OCI-LY7 (cell line): ENCODE measurements around the gene ABCC4. TPM values are rescaled to one million over a fixed set of nuclear protein-coding genes. Genes with fewer than 3 reads are reported as not detected.

ENCODE experiments used
- BruUV-seq: library from RNA; stranded (reverse); fragments of 400-500 nt; replicated peaks from 2 replicates; lab custom pipeline; 2021; lab: Mats Ljungman, UMichigan
- CTCF ChIA-PET: fragments of 300-600 bp; sonication (Branson Sonifier 250); formaldehyde crosslinking; loops from one replicate; lab custom pipeline; 2022; ENCODE audit warnings: antibody characterized with exemption; ENCODE audit not compliant: unreplicated experiment; lab: Charles Lee
- POLR2A ChIA-PET: fragments of 300-600 bp; sonication (Branson Sonifier 250); formaldehyde crosslinking; loops from one replicate; lab custom pipeline; 2022; ENCODE audit warnings: antibody characterized with exemption; lab: Charles Lee
- DNase-seq: peaks from one replicate; pipeline ENCODE4 v3.0.0-alpha.2; 2015; ENCODE audit warnings: low spot score
- H2AFZ ChIP-seq: fragments of 200-600 bp; sonication (generic), shearing (Covaris generic); 2 replicates; pipeline ENCODE4 v1.6.1; 2014; ENCODE audit warnings: mild to moderate bottlenecking, antibody characterized with exemption, low read length, moderate library complexity
- H3K27ac ChIP-seq: fragments of 200-600 bp; sonication (generic); 2 replicates; pipeline ENCODE4 v1.5.1; 2014; ENCODE audit warnings: mixed run types, low read depth, mild to moderate bottlenecking, moderate library complexity, low read length, inconsistent platforms; ENCODE audit not compliant: poor library complexity, severe bottlenecking
- H3K36me3 ChIP-seq: fragments of 200-600 bp; sonication (generic); 2 replicates; pipeline ENCODE4 v1.6.1; 2014; ENCODE audit warnings: mild to moderate bottlenecking, antibody characterized with exemption, low read length, moderate library complexity, mixed read lengths; ENCODE audit not compliant: insufficient read depth
- H3K4me1 ChIP-seq: fragments of 200-600 bp; sonication (generic); 2 replicates; pipeline ENCODE4 v1.5.1; 2014; ENCODE audit warnings: mild to moderate bottlenecking, low read length; ENCODE audit not compliant: insufficient read depth, poor library complexity, severe bottlenecking
- H3K4me2 ChIP-seq: fragments of 200-600 bp; sonication (generic); 2 replicates; pipeline ENCODE4 v1.6.1; 2014; ENCODE audit warnings: mild to moderate bottlenecking, low read length
- H3K4me3 ChIP-seq: fragments of 200-600 bp; sonication (generic); 2 replicates; pipeline ENCODE4 v1.5.1; 2014; ENCODE audit warnings: mild to moderate bottlenecking, low read depth, low read length; ENCODE audit not compliant: poor library complexity, severe bottlenecking
- H3K79me2 ChIP-seq: fragments of 200-600 bp; sonication (generic); 2 replicates; pipeline ENCODE4 v1.6.1; 2016; ENCODE audit warnings: low read depth, mild to moderate bottlenecking, low read length, moderate library complexity, mixed read lengths; ENCODE audit not compliant: insufficient read depth
- H3K9me2 ChIP-seq: fragments of 200-600 bp; sonication (generic); 2 replicates; pipeline ENCODE4 v1.6.1; 2016; ENCODE audit warnings: mild to moderate bottlenecking, low read length, mixed read lengths; ENCODE audit not compliant: insufficient read depth
- H3K9me3 ChIP-seq: fragments of 200-600 bp; sonication (generic); 2 replicates; pipeline ENCODE4 v1.6.1; 2014; ENCODE audit warnings: mild to moderate bottlenecking, mixed run types, low read length, mixed read lengths
- H4K20me1 ChIP-seq: fragments of 200-600 bp; sonication (generic); 2 replicates; pipeline ENCODE4 v1.6.1; 2014; ENCODE audit warnings: mild to moderate bottlenecking, antibody characterized with exemption, low read length, moderate library complexity, mixed read lengths; ENCODE audit not compliant: insufficient read depth
- EZH2phosphoT487 ChIP-seq: fragments of 200-600 bp; sonication (generic); IDR thresholded peaks from 2 replicates; pipeline ENCODE4 v1.6.1; 2018; ENCODE audit warnings: low read depth, borderline replicate concordance, mild to moderate bottlenecking, mixed run types, antibody characterized with exemption, low read length, moderate library complexity, mixed read lengths
- intact Hi-C: fragments of 100-400 bp; cut with micrococcal nuclease; formaldehyde crosslinking; loops from one replicate; pipeline ENCODE4 v1.10.0; 2022; ENCODE audit not compliant: unreplicated experiment
- total RNA-seq, 2 experiments: library from RNA; depleted of rRNA in 1 of 2; stranded (reverse); fragments of >200 nt in 1 of 2; shearing (Covaris generic) in 1 of 2; gene quantifications; 2 replicates each; pipeline ENCODE4 v1.2.3, GENCODE V29; 2014 to 2022
- TF ChIP-seq, protein P1 (sequence below): fragments of 200-600 bp; sonication (generic); conservative IDR thresholded peaks from 2 replicates; pipeline ENCODE4 v1.5.1; 2014; ENCODE audit warnings: mild to moderate bottlenecking, antibody characterized with exemption, low read length, moderate library complexity, mixed read lengths

ABCC4 gene
- total RNA-seq, 2 experiments from 2014 or later: 7.3 to 7.8 TPM

DNA sequence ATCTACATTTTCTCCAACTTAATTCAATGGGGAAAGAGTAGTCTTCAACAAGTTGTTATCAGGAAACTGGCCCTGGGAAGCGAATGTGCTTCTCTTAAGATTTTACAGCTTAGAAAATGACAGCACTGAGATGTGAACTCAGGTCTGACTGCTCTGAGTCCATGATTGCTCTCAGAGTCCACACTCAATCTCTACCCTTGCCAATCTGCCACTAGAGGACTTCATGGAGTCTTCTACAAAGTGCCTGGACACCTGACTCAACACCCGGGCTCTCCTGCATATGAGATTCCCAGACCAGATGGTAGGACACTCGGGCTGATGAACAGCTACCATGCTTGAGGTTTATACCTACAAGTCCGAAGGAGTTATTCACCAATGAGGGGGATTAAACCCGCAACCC, 74.8 kb downstream of the ABCC4 start:
- Histone ChIP-seq H3K9me3 (no peaks in the 10 kb centered on the region), H3K4me1 (peaks cover 22% of the 10 kb centered on the region), H3K9me2 (no peaks in the 10 kb centered on the region), H3K27ac (no peak overlapping the region), H2AFZ (no peak overlapping the region), H3K4me3 (no peak overlapping the region), H3K79me2 (no peaks in the 10 kb centered on the region), H3K36me3 (no peaks in the 10 kb centered on the region; the same call in 1 of the 2 replicates), H4K20me1 (no peaks in the 10 kb centered on the region), H3K4me2 (no peak overlapping the region)
- intact Hi-C loops: no loop called here
- no peak for DNase-seq
- ChIA-PET CTCF (no interaction called here), POLR2A (interaction anchor here (1.0 to 2.4 kb wide), 2 partner anchors 9 to 17 kb away, joined by 3 to 12 read pairs; no protein-coding TSS in a partner anchor)
- no peak for TF ChIP-seq EZH2phosphoT487
- TF ChIP-seq, protein P1, sequence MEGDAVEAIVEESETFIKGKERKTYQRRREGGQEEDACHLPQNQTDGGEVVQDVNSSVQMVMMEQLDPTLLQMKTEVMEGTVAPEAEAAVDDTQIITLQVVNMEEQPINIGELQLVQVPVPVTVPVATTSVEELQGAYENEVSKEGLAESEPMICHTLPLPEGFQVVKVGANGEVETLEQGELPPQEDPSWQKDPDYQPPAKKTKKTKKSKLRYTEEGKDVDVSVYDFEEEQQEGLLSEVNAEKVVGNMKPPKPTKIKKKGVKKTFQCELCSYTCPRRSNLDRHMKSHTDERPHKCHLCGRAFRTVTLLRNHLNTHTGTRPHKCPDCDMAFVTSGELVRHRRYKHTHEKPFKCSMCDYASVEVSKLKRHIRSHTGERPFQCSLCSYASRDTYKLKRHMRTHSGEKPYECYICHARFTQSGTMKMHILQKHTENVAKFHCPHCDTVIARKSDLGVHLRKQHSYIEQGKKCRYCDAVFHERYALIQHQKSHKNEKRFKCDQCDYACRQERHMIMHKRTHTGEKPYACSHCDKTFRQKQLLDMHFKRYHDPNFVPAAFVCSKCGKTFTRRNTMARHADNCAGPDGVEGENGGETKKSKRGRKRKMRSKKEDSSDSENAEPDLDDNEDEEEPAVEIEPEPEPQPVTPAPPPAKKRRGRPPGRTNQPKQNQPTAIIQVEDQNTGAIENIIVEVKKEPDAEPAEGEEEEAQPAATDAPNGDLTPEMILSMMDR: peak; percentile 27; the same call in 1 of the 2 replicates
- no TSS peak for BruUV-seq

DNA sequence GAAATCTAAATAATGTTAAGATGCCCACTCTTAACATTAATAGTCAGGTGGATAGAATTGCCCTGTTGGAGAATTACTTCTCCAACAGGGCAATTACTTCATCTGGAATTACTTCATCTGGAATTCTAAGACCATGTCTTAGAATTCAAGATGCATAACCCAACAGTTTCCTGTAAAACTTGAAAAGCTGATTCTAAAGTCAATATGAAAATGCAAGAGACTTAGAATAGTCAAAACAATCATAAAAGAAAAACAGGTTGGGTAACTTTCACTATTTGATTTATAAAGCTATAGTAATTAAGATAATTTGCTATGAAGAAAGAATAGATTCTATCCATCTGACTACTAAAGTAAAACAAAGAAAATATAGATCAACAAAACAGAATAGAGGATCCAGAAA, 75.2 kb downstream of the ABCC4 start:
- H3K79me2 ChIP-seq: no peaks in the 10 kb centered on the region
- no peaks in the 10 kb centered on the region for H3K9me3 ChIP-seq
- DNase-seq: no peak
- H3K4me1 ChIP-seq: peaks cover 19% of the 10 kb centered on the region
- ChIA-PET CTCF (no interaction called here), POLR2A (interaction anchor here (0.7 to 2.4 kb wide), 3 partner anchors 9 to 18 kb away, joined by 3 to 12 read pairs (median 4); no protein-coding TSS in a partner anchor)
- no peak overlapping the region for H3K27ac ChIP-seq
- no peaks in the 10 kb centered on the region for H3K9me2 ChIP-seq
- H3K36me3 ChIP-seq: no peaks in the 10 kb centered on the region; the same call in 1 of the 2 replicates
- TF ChIP-seq EZH2phosphoT487: no peak
- TF ChIP-seq, protein P1: no peak
- no peak overlapping the region for H3K4me3 ChIP-seq
- H4K20me1 ChIP-seq: no peaks in the 10 kb centered on the region
- no peak overlapping the region for H2AFZ ChIP-seq
- BruUV-seq: no TSS peak
- H3K4me2 ChIP-seq: no peak overlapping the region
- intact Hi-C loops: no loop called here

DNA sequence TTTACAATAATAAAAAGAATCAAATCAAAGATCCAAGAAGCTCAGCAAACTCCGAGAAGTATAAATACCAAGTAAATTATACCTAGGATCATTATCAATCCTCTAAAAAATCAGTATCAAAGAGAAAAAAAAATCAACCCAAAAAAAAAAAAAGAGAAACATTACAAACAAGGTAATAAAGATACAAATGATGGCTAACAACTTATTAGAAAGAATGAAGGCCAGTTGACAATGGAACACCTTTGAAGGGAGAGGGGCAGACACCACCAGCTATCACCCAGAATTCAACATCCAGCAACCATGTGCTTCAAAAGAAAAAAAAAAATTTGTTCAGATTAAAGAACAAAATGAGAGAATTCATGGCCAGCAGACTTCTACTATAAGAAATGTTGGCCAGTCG, 77.2 kb downstream of the ABCC4 start:
- BruUV-seq: no TSS peak
- Histone ChIP-seq H2AFZ (no peak overlapping the region), H3K27ac (no peak overlapping the region), H3K4me2 (no peak overlapping the region), H3K4me1 (peaks cover 19% of the 10 kb centered on the region), H3K4me3 (no peak overlapping the region), H3K79me2 (no peaks in the 10 kb centered on the region), H3K9me3 (no peaks in the 10 kb centered on the region), H3K36me3 (no peaks in the 10 kb centered on the region; the same call in 1 of the 2 replicates), H3K9me2 (no peaks in the 10 kb centered on the region), H4K20me1 (no peaks in the 10 kb centered on the region)
- DNase-seq: no peak
- CTCF ChIA-PET: no interaction called here
- intact Hi-C loops: no loop called here
- POLR2A ChIA-PET: interaction anchor here (0.6 to 0.8 kb wide), 4 partner anchors 32 to 77 kb away, joined by 3 to 5 read pairs (median 4); partner anchors contain the start of gene ABCC4
- TF ChIP-seq, protein P1: no peak
- no peak for TF ChIP-seq EZH2phosphoT487
